ENCODE measurements around the gene ROBO2. TPM values are rescaled to one million over a fixed set of nuclear protein-coding genes. Genes with fewer than 3 reads are reported as not detected.

The ROBO2 gene
- total RNA-seq, 4 donors from 2014 or later, result under 0.01 to 2.9 (median 1.0) TPM

DNA sequence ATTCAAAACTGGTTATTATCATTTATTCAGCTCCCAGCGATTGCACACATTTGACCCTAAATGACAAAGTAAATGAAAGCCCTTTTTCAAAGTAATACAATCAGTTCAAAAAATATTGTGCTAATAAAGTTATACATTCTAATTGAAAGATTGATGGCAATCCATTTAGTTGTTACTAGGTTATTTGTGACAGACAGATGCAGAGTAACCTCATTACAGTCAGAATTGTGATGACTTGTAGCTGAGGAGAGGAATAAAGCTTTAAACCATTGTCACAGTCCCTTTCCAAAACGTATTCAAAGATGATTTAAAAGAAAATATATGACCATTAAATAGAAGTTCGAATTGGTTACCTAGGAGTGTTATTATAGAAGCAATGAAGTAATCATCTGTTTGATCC is 86.1 kb downstream of the ROBO2 start:
- ATAC-seq, result no peak
- no peaks in the 10 kb centered on the region for H3K36me3 ChIP-seq
- TF ChIP-seq POLR2A (IDR thresholded peaks at IDR 0.05) (no peak), POLR2AphosphoS5 (IDR thresholded peaks at IDR 0.05) (no peak), EP300 (IDR thresholded peaks at IDR 0.05) (no peak)
- TF ChIP-seq, protein P1, sequence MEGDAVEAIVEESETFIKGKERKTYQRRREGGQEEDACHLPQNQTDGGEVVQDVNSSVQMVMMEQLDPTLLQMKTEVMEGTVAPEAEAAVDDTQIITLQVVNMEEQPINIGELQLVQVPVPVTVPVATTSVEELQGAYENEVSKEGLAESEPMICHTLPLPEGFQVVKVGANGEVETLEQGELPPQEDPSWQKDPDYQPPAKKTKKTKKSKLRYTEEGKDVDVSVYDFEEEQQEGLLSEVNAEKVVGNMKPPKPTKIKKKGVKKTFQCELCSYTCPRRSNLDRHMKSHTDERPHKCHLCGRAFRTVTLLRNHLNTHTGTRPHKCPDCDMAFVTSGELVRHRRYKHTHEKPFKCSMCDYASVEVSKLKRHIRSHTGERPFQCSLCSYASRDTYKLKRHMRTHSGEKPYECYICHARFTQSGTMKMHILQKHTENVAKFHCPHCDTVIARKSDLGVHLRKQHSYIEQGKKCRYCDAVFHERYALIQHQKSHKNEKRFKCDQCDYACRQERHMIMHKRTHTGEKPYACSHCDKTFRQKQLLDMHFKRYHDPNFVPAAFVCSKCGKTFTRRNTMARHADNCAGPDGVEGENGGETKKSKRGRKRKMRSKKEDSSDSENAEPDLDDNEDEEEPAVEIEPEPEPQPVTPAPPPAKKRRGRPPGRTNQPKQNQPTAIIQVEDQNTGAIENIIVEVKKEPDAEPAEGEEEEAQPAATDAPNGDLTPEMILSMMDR (IDR thresholded peaks at IDR 0.05), result no peak
- no peak overlapping the region for H3K27ac ChIP-seq
- no peak overlapping the region for H3K4me3 ChIP-seq
- H3K27me3 ChIP-seq, result no peaks in the 10 kb centered on the region
- 60 to 63% methylated on average over 3 of the region's 3 CpGs for WGBS, 2 donors (ENCODE audit: low coverage in 1 of 2)
- no peaks in the 10 kb centered on the region for H3K4me1 ChIP-seq
- H3K9me3 ChIP-seq, result no peaks in the 10 kb centered on the region

DNA sequence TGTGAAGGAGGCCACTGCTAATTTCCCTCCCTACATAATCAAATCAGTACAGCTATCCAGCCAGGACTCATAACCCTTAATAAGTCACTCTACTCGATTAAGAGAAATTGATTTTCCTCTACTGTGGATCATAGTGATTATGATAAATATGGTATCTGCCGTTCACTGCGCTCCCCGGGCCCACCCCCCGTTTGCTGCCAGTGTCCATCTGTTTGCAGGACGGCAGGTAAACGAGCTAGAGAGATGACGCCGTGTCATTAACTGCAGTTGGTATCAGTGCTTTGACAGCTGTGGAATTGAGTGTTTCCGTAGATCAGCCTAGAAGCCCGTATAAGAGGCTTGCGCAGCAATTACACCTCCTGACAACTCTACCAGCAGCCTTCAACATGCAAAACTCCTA is 94.9 kb downstream of the ROBO2 start:
- TF ChIP-seq EP300 (IDR thresholded peaks at IDR 0.05) (no peak), POLR2AphosphoS5 (IDR thresholded peaks at IDR 0.05) (no peak), POLR2A (IDR thresholded peaks at IDR 0.05) (no peak)
- TF ChIP-seq, protein P1 (IDR thresholded peaks at IDR 0.05), result no peak
- Histone ChIP-seq H3K36me3 (no peaks in the 10 kb centered on the region), H3K27ac (no peak overlapping the region), H3K4me3 (no peak overlapping the region), H3K9me3 (no peaks in the 10 kb centered on the region), H3K4me1 (no peaks in the 10 kb centered on the region), H3K27me3 (no peaks in the 10 kb centered on the region)
- no peak for ATAC-seq
- WGBS, 2 donors (ENCODE audit: low coverage in 1 of 2), result 40 to 62% methylated on average over 8 to 11 of the region's 12 CpGs

DNA sequence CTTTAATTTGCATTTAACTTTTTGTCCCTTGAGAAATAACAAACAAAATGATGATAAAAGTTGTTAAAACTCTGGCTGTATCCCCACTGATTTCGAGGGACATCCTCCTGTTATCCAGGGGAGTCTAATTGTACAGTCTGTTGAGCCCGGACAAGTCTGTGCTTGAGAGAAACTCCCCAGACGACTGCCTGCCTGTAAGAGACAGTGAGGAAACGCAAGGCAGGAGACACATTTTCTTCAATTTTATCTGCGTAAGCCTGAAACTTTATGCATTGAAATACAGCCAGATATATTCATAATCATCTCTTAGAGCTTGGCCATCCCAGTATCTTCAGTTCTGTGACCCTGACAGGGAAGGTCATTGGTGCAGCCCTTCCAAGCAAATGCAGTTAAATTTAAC is 97.7 kb downstream of the ROBO2 start:
- 76 to 83% methylated on average over 3 to 4 of the region's 5 CpGs for WGBS, 2 donors (ENCODE audit: low coverage in 1 of 2)
- H3K9me3 ChIP-seq, result no peaks in the 10 kb centered on the region
- H3K27ac ChIP-seq, result no peak overlapping the region
- H3K4me3 ChIP-seq, result no peak overlapping the region
- no peaks in the 10 kb centered on the region for H3K4me1 ChIP-seq
- TF ChIP-seq POLR2AphosphoS5 (IDR thresholded peaks at IDR 0.05) (no peak), EP300 (IDR thresholded peaks at IDR 0.05) (no peak), POLR2A (IDR thresholded peaks at IDR 0.05) (no peak)
- TF ChIP-seq, protein P1 (IDR thresholded peaks at IDR 0.05), result no peak
- no peaks in the 10 kb centered on the region for H3K36me3 ChIP-seq
- ATAC-seq, result no peak
- H3K27me3 ChIP-seq, result no peaks in the 10 kb centered on the region

DNA sequence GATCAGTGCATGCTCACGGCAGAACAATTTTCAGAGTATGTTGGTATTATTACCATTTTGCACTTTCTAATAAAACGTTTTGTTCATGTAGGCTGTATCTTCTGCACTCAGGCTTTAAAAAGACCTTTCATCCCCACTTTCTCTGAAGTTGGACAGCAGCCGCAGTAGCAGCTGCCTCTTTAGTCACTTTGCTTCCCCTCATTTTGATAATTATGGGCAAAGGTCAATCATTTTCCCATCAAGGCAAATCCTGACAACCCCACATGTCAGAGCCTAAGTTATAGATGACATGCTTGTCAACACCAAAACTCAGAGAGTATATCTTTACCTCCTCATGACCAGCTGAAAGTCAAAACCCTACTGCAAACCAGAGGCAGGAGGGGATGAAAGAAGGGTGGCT is 99.7 kb downstream of the ROBO2 start:
- no peak for TF ChIP-seq POLR2A (IDR thresholded peaks at IDR 0.05)
- TF ChIP-seq, protein P1 (IDR thresholded peaks at IDR 0.05), result no peak
- TF ChIP-seq POLR2AphosphoS5 (IDR thresholded peaks at IDR 0.05), result no peak
- TF ChIP-seq EP300 (IDR thresholded peaks at IDR 0.05), result no peak
- WGBS, 2 donors (ENCODE audit: low coverage in 1 of 2), result 69 to 71% methylated on average over 3 of the region's 3 CpGs
- H3K27me3 ChIP-seq, result no peaks in the 10 kb centered on the region
- H3K4me1 ChIP-seq, result no peaks in the 10 kb centered on the region
- H3K36me3 ChIP-seq, result no peaks in the 10 kb centered on the region
- no peak for ATAC-seq
- H3K4me3 ChIP-seq, result no peak overlapping the region
- H3K9me3 ChIP-seq, result no peaks in the 10 kb centered on the region
- no peak overlapping the region for H3K27ac ChIP-seq

DNA sequence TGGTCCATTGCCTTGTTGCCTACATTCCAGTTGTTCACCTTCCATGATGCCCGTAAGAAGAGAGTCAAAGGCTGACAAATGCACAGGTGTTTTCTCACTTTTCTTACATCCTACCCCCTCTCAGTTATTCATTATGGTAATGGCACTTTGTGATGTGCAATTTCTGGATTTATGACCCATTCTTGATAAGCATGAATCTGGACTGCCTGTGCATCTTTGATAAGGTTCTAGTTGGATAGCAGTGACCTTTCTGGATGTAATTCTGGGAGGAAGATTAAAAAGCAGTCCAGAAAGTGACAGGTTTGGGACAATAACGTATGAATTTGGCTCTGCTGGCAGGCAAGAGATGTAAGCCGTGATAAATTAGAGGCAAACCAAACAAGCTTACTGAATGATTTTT is 101.5 kb downstream of the ROBO2 start:
- Histone ChIP-seq H3K27me3 (no peaks in the 10 kb centered on the region), H3K27ac (no peak overlapping the region), H3K4me1 (no peaks in the 10 kb centered on the region), H3K36me3 (no peaks in the 10 kb centered on the region), H3K9me3 (no peaks in the 10 kb centered on the region), H3K4me3 (no peak overlapping the region)
- TF ChIP-seq POLR2AphosphoS5 (IDR thresholded peaks at IDR 0.05), result no peak
- TF ChIP-seq, protein P1 (IDR thresholded peaks at IDR 0.05), result no peak
- no peak for TF ChIP-seq POLR2A (IDR thresholded peaks at IDR 0.05)
- TF ChIP-seq EP300 (IDR thresholded peaks at IDR 0.05), result no peak
- WGBS, 2 donors (ENCODE audit: low coverage in 1 of 2), result 47 to 79% methylated on average over 3 of the region's 3 CpGs
- no peak for ATAC-seq
